BLaER1 (cell line): ENCODE results near the gene LBH.

Experiments used
- H3K27ac ChIP-seq: shearing (Covaris generic); formaldehyde crosslinking; 2 replicates; pipeline ENCODE4 v1.8.1; 2022
- H3K27me3 ChIP-seq: shearing (Covaris generic); formaldehyde crosslinking; 2 replicates; pipeline ENCODE4 v1.8.1; 2022
- H3K36me3 ChIP-seq: shearing (Covaris generic); formaldehyde crosslinking; 2 replicates; pipeline ENCODE4 v1.8.1; 2022
- H3K4me1 ChIP-seq: shearing (Covaris generic); formaldehyde crosslinking; 2 replicates; pipeline ENCODE4 v1.8.1; 2022
- H3K4me2 ChIP-seq: shearing (Covaris generic); formaldehyde crosslinking; 2 replicates; pipeline ENCODE4 v1.8.1; 2022
- H3K4me3 ChIP-seq: shearing (Covaris generic); formaldehyde crosslinking; 2 replicates; pipeline ENCODE4 v1.8.1; 2022
- H3K9ac ChIP-seq: shearing (Covaris generic); formaldehyde crosslinking; 2 replicates; pipeline ENCODE4 v1.8.1; 2022
- H3K9me3 ChIP-seq: shearing (Covaris generic); formaldehyde crosslinking; 2 replicates; pipeline ENCODE4 v1.8.1; 2022
- H4K20me1 ChIP-seq: shearing (Covaris generic); formaldehyde crosslinking; 2 replicates; pipeline ENCODE4 v1.8.1; 2022
- Cebpa-rat ChIP-seq: shearing (Covaris generic); IDR thresholded peaks from 2 replicates; pipeline ENCODE4 v1.8.1; 2022

Gene LBH

GRCh38 chr2:30239308-30239985 lies 8.1 kb downstream of the LBH start:
- H3K4me2 ChIP-seq, result peak overlapping the region; percentile 47

DNA sequence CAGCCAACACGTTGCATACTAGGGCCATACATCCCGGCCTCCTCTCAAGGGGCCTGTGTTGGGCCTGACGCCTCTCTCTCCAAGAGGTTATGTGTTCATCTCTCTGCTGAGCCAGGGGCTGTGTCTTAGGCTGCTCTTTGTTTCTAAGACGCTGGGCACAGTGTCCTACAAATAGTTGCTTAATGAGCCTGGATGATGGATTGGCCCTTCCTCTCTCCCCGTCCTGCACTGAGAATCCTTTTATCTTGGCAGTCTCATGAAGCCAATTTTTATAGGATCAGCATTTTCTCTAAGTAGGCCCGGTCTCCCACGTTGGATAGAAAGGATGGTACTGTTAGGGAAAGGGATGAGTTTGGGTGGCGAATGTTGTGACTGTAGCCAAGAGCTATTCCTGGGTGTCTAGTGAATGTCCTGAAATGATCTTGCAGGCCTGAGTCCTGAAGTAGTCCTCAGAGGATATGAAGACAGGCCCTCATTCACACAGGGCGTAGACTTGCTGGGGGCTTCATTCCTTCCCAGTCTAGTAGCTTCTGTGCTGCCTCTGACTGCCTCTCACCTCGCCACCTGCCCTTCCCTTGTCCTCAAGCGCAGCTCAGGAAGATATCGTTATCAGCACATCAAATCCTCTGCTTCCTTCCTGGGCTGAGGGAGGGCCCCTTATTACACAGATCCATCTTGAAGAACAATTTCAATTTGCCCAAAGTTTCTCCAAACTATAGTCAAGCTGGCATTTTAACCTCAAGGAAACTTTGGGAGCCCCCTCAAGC lies 8.8 kb downstream of the LBH start:
- TF ChIP-seq Cebpa-rat, result no peak
- H3K4me2 ChIP-seq, result peak overlapping the region; percentile 47
- H4K20me1 ChIP-seq, result peaks cover 48% of the 10 kb centered on the region
- 0 out of 2 replicates have a peak overlapping the region, but pooled peaks have one; percentile 15 for H3K9ac ChIP-seq
- no peak overlapping the region for H3K4me3 ChIP-seq
- no peaks in the 10 kb centered on the region for H3K27me3 ChIP-seq
- H3K4me1 ChIP-seq, result peaks cover 31% of the 10 kb centered on the region
- H3K9me3 ChIP-seq, result 0 out of 2 replicates have a peak, but pooled peaks cover 7% of the 10 kb centered on the region
- H3K27ac ChIP-seq, result 0 out of 2 replicates have a peak overlapping the region, but pooled peaks have one; percentile 6
- peaks cover 87% of the 10 kb centered on the region for H3K36me3 ChIP-seq

More at GRCh38 chr2:30239308-30239985, 8.1 kb downstream of the LBH start:
- Histone ChIP-seq H3K9me3 (0 out of 2 replicates have a peak, but pooled peaks cover 7% of the 10 kb centered on the region), H3K4me1 (peaks cover 38% of the 10 kb centered on the region), H3K4me3 (no peak overlapping the region), H3K27ac (no peak overlapping the region), H3K27me3 (no peaks in the 10 kb centered on the region), H4K20me1 (peaks cover 55% of the 10 kb centered on the region), H3K9ac (no peak overlapping the region), H3K36me3 (peaks cover 91% of the 10 kb centered on the region)
- TF ChIP-seq Cebpa-rat, result 0 out of 2 replicates have a peak, but pooled peaks have one; percentile 11

GRCh38 chr2:30243231-30243630 lies 11.9 kb downstream of the LBH start:
- Histone ChIP-seq H3K36me3 (peaks cover 81% of the 10 kb centered on the region), H3K27me3 (no peaks in the 10 kb centered on the region), H3K4me1 (peaks cover 25% of the 10 kb centered on the region), H3K9me3 (peaks cover 19% of the 10 kb centered on the region), H4K20me1 (peaks cover 26% of the 10 kb centered on the region), H3K4me2 (no peak overlapping the region), H3K4me3 (no peak overlapping the region), H3K9ac (no peak overlapping the region), H3K27ac (no peak overlapping the region)
- TF ChIP-seq Cebpa-rat, result no peak

- Histone ChIP-seq H4K20me1 (peaks cover 24% of the 10 kb centered on the region), H3K27ac (no peak overlapping the region), H3K9me3 (peaks cover 12% of the 10 kb centered on the region), H3K36me3 (peaks cover 79% of the 10 kb centered on the region), H3K4me2 (no peak overlapping the region), H3K4me3 (no peak overlapping the region), H3K27me3 (no peaks in the 10 kb centered on the region), H3K9ac (no peak overlapping the region), H3K4me1 (peaks cover 13% of the 10 kb centered on the region)
- no peak for TF ChIP-seq Cebpa-rat
Measured at GRCh38 chr2:30245364-30245763, 14.0 kb downstream of the LBH start.

DNA sequence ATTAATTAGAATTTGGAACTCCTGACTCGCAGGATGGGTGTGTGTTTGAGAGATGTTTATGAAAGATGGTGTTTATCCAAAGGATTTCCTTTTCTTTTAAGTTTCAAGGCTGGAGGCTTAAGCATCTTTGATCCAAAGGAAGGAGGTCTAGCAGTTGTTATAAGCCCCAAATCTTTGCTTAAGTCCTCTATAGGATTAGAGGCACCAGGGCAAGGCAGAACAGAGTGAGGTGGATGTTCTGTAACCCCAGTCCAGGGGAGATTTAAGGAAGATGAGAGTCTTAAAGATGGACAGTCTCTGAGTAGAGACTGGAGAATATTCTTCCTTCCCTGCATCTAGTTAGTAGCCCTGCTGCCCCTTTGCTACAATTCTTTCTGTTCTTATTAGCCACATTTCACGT lies 17.5 kb downstream of the LBH start:
- Histone ChIP-seq H3K27ac (no peak overlapping the region), H3K4me2 (no peak overlapping the region), H3K9me3 (peaks cover 12% of the 10 kb centered on the region), H3K27me3 (no peaks in the 10 kb centered on the region), H4K20me1 (peaks cover 32% of the 10 kb centered on the region), H3K4me1 (peaks cover 21% of the 10 kb centered on the region), H3K36me3 (peaks cover 72% of the 10 kb centered on the region), H3K4me3 (no peak overlapping the region), H3K9ac (no peak overlapping the region)
- no peak for TF ChIP-seq Cebpa-rat

DNA sequence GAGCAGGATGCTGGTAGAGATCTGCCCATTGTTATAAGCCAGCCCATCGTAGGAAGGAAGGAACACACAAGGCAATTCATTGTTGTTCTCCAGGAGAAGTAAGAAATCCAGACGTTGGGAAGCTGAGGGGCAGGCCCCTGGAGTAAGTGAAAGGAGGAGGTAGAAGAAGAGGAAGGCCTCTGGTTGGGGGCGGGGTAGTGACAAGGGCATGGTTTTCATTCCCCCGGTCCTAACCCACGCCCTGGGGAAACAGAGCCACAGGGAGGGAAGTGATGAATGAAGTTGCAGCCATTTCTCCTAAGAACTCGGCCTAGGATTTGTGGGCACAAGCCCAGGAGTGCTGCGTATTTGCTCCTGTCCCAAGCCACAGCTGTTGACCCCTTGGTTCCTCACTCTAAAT lies 18.0 kb downstream of the LBH start:
- no peak overlapping the region for H3K4me3 ChIP-seq
- peaks cover 23% of the 10 kb centered on the region for H3K4me1 ChIP-seq
- H4K20me1 ChIP-seq, result peaks cover 35% of the 10 kb centered on the region
- TF ChIP-seq Cebpa-rat, result no peak
- H3K36me3 ChIP-seq, result peaks cover 71% of the 10 kb centered on the region
- H3K9ac ChIP-seq, result no peak overlapping the region
- no peaks in the 10 kb centered on the region for H3K27me3 ChIP-seq
- H3K4me2 ChIP-seq, result no peak overlapping the region
- H3K9me3 ChIP-seq, result peaks cover 12% of the 10 kb centered on the region
- no peak overlapping the region for H3K27ac ChIP-seq

- H3K27ac ChIP-seq, result no peak overlapping the region
- no peak overlapping the region for H3K9ac ChIP-seq
- no peaks in the 10 kb centered on the region for H3K27me3 ChIP-seq
- H4K20me1 ChIP-seq, result peaks cover 45% of the 10 kb centered on the region
- peaks cover 12% of the 10 kb centered on the region for H3K9me3 ChIP-seq
- H3K4me3 ChIP-seq, result no peak overlapping the region
- peaks cover 74% of the 10 kb centered on the region for H3K36me3 ChIP-seq
- no peak overlapping the region for H3K4me2 ChIP-seq
- no peak for TF ChIP-seq Cebpa-rat
- H3K4me1 ChIP-seq, result peaks cover 23% of the 10 kb centered on the region
Measured at GRCh38 chr2:30250421-30250820, 19.1 kb downstream of the LBH start.

DNA sequence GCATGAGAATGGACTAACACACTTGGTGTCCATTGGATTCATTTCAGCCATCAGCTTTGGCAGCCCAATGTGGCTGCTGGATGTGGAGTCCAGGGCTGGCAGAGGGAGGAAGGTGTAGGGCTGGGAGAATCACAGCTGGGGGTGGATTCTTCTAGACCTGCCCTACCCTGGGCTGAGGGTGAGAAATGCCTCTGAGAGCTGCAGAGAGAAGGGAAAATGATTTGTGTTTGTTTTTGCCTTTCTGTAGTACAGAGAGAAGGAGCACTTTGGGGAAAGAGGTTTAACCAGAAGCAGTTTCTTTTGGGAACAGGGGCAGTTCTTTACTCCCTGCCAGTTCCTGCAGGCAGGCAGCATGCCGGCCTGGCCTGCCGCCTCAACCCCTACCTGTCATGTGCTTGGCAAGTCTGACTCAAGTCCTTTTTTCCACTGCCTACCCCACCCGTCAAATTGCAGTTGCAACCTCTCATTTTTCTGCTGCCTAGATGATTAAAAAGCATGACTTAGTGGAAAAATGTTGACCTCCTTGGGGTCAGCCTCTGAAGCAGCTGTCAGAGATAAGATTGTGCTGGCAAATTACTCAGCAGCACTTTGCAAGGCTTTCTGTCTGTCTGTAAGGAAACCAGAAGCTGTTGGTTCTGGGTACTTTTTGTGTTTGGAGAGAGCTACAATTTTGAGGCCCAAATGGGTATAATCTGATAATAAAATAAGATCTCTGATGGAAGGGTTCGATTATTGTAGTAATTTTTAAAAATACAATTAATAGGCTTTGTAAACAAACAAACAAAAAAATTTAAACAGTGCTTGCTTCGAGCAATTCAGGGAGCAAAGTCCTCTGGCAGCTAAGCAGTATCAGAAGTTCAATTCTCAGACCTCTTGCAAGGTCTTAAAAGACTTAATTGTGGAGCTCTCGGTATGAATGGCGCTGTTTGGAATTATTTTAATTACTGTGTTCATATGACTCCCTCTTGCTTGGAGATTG lies 21.7 kb downstream of the LBH start:
- no peak overlapping the region for H3K4me2 ChIP-seq
- peaks cover 23% of the 10 kb centered on the region for H3K4me1 ChIP-seq
- H3K9me3 ChIP-seq, result no peaks in the 10 kb centered on the region
- no peaks in the 10 kb centered on the region for H3K27me3 ChIP-seq
- H3K4me3 ChIP-seq, result no peak overlapping the region
- H3K36me3 ChIP-seq, result peaks cover 79% of the 10 kb centered on the region
- no peak for TF ChIP-seq Cebpa-rat
- H4K20me1 ChIP-seq, result peaks cover 62% of the 10 kb centered on the region
- no peak overlapping the region for H3K9ac ChIP-seq
- peak overlapping the region; percentile 35; the same call in 1 of the 2 replicates for H3K27ac ChIP-seq

DNA sequence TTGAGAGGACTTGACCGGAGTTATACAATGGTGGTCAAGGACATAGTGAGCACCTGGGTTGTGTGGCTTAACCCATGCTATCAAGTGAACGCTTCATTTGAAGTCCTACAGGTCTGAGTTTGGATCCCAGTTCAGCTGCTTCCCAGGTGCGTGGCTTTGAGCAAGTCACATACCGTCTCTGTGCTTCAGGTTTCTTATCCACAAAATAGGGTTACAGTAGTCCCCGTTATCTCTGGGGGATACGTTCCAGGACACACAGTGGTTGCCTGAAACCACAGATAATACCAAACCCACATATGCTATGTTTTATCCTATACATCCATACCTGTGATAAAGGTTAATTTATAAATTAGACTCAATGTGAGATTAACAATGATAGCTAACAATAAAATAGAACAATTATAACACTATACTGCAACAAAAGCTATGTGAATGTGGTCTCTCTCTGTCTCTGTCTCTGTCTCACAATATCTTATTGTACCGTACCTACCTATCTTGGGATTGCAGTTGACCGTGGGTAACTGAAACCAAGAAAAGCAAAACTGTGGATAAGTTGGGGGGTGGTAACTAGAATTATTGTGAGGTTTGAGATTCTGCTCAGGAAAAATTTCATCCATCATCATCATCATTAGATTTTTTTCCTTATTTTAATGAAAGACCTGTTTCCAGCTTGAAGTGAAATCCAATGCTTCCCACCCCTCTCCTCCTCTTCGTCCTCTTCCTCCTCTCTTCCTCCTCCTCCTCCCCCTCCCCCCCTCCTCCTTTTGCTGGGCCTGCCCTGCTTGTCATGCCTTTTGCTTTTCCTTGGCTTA lies 22.7 kb downstream of the LBH start:
- peaks cover 81% of the 10 kb centered on the region for H3K36me3 ChIP-seq
- H3K27ac ChIP-seq, result no peak overlapping the region
- H3K4me2 ChIP-seq, result no peak overlapping the region
- no peak overlapping the region for H3K4me3 ChIP-seq
- H3K9me3 ChIP-seq, result no peaks in the 10 kb centered on the region
- H3K27me3 ChIP-seq, result no peaks in the 10 kb centered on the region
- H3K9ac ChIP-seq, result no peak overlapping the region
- peaks cover 23% of the 10 kb centered on the region for H3K4me1 ChIP-seq
- H4K20me1 ChIP-seq, result peaks cover 60% of the 10 kb centered on the region
- no peak for TF ChIP-seq Cebpa-rat
